ENCODE data around the gene LAMA3. TPM values are rescaled to one million over a fixed set of nuclear protein-coding genes. Genes with fewer than 3 reads are reported as not detected.

Gene LAMA3
- total and polyA plus RNA-seq, 2 donors (not counting 3 experiments of a cell fraction or from before 2014, with no cell fraction given) = 2.6 to 12.3 TPM

DNA sequence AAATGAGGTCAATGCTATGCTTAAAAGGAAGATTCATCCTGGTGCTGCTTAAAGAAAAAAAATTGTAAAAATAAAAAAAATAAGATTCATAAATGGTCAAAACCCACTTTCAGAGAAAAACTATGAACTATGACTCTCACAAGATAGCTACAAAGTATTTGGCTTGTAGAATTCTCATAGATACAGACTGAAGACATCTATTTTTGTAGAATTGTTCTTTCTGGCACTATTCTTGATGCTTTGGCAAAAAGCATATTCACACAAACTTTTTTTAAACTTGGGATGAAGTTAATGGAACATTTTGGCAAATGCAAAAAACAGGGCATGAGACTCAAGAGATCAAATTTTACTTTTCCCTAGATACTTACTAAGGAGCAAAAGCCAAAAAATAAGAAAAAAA lies 14.0 kb upstream of the LAMA3 start:
- ChIA-PET CTCF (interaction anchor here (0.7 to 2.1 kb wide), 4 partner anchors 10 to 53 kb away, joined by 3 to 10 read pairs (median 3); no protein-coding TSS in a partner anchor), POLR2A (no interaction called here)
- Histone ChIP-seq H2AFZ (ENCODE audit: low read depth, low read length) (no peak overlapping the region), H3K4me3 (replicated peaks in 1 of 3; ENCODE audit: insufficient read depth in 1 of 3, low read depth in 1 of 3, low read length in 3 of 3) (no peak overlapping the region), H4K20me1 (replicated peaks; ENCODE audit: control insufficient read depth, extremely low read depth, insufficient read depth, low read length) (no peaks in the 10 kb centered on the region), H3K4me1 (ENCODE audit: control insufficient read depth, extremely low read depth, insufficient read depth, low read length) (no peaks in the 10 kb centered on the region), H3K27ac (ENCODE audit: insufficient read depth, low read depth, low read length) (no peak overlapping the region), H3K9ac (replicated peaks; ENCODE audit: extremely low read depth, insufficient read depth, low read length) (no peak overlapping the region), H3K9me1 (replicated peaks; ENCODE audit: control insufficient read depth, extremely low read depth, insufficient read depth, low read length) (no peaks in the 10 kb centered on the region), H3K9me3 (replicated peaks; ENCODE audit: control insufficient read depth, insufficient read depth, low read length) (no peaks in the 10 kb centered on the region), H3K4me2 (ENCODE audit: insufficient read depth, low read length) (no peak overlapping the region), H3K27me3 (ENCODE audit: control insufficient read depth in 2 of 2, insufficient read depth in 2 of 2, low read length in 2 of 2) (peaks cover 17 to 23% of the 10 kb centered on the region in 2 experiments), H3K79me2 (ENCODE audit: control insufficient read depth, insufficient read depth, low read length) (no peaks in the 10 kb centered on the region), H3K36me3 (ENCODE audit: control insufficient read depth in 2 of 2, extremely low read depth in 1 of 2, insufficient read depth in 2 of 2, low read length in 2 of 2) (no peaks in the 10 kb centered on the region)
- DNase-seq (ENCODE audit: low read depth, low spot score) (no peak), FAIRE-seq (no peak)
- intact Hi-C loops (cut with micrococcal nuclease) (no loop called here), dilution Hi-C loops (cut with MboI; ENCODE audit: extremely low pct_ligation_motif_present, low sequenced_read_pairs) (no loop called here)
- no peak for TF ChIP-seq CTCF (IDR thresholded peaks at IDR 0.05; ENCODE audit: extremely low read depth in 1 of 2, insufficient read depth in 1 of 2, low read depth in 1 of 2, low read length in 2 of 2)
- TF ChIP-seq, protein P1, sequence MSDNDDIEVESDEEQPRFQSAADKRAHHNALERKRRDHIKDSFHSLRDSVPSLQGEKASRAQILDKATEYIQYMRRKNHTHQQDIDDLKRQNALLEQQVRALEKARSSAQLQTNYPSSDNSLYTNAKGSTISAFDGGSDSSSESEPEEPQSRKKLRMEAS (IDR thresholded peaks at IDR 0.05; ENCODE audit: insufficient read depth, insufficient read length) = no peak
- BruUV-seq (replicated peaks) = no TSS peak

DNA sequence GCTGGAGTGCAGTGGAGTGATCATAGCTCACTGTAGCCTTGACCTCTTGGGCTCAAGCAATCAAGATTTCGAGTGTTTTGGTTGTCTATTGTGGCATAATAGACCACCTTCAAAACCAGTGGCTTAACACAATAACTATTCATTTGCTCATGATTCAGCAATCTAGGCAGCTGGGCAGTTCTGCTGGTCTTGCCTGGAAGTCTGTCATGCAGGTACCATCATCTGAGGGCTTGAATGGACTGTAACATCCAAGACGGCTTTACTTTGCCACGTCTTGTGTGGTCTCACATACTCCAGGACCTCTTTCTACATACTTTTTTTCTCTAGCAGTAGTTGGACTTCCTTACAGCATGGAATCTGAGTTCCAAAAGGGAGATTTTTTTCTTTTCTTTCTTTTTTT lies 13.4 kb upstream of the LAMA3 start:
- ChIA-PET POLR2A (no interaction called here), CTCF (interaction anchor here (0.7 to 2.1 kb wide), 4 partner anchors 11 to 54 kb away, joined by 3 to 10 read pairs (median 3); no protein-coding TSS in a partner anchor)
- BruUV-seq (replicated peaks) = no TSS peak
- Histone ChIP-seq H3K79me2 (ENCODE audit: control insufficient read depth, insufficient read depth, low read length) (no peaks in the 10 kb centered on the region), H3K27ac (ENCODE audit: insufficient read depth, low read depth, low read length) (no peak overlapping the region), H3K27me3 (ENCODE audit: control insufficient read depth in 2 of 2, insufficient read depth in 2 of 2, low read length in 2 of 2) (peaks cover 17 to 22% of the 10 kb centered on the region in 2 experiments), H3K9me3 (replicated peaks; ENCODE audit: control insufficient read depth, insufficient read depth, low read length) (no peaks in the 10 kb centered on the region), H2AFZ (ENCODE audit: low read depth, low read length) (no peak overlapping the region), H4K20me1 (replicated peaks; ENCODE audit: control insufficient read depth, extremely low read depth, insufficient read depth, low read length) (no peaks in the 10 kb centered on the region), H3K4me2 (ENCODE audit: insufficient read depth, low read length) (no peak overlapping the region), H3K36me3 (ENCODE audit: control insufficient read depth in 2 of 2, extremely low read depth in 1 of 2, insufficient read depth in 2 of 2, low read length in 2 of 2) (no peaks in the 10 kb centered on the region), H3K4me3 (replicated peaks in 1 of 3; ENCODE audit: insufficient read depth in 1 of 3, low read depth in 1 of 3, low read length in 3 of 3) (no peak overlapping the region), H3K9ac (replicated peaks; ENCODE audit: extremely low read depth, insufficient read depth, low read length) (no peak overlapping the region), H3K4me1 (ENCODE audit: control insufficient read depth, extremely low read depth, insufficient read depth, low read length) (no peaks in the 10 kb centered on the region), H3K9me1 (replicated peaks; ENCODE audit: control insufficient read depth, extremely low read depth, insufficient read depth, low read length) (no peaks in the 10 kb centered on the region)
- DNase-seq (ENCODE audit: low read depth, low spot score) = no peak
- dilution Hi-C loops (cut with MboI; ENCODE audit: extremely low pct_ligation_motif_present, low sequenced_read_pairs) (no loop called here), intact Hi-C loops (cut with micrococcal nuclease) (no loop called here)
- no peak for FAIRE-seq
- no peak for TF ChIP-seq FOS (IDR thresholded peaks at IDR 0.05; ENCODE audit: borderline replicate concordance, insufficient read depth, low read length)
- no peak for TF ChIP-seq POLR2AphosphoS5 (IDR thresholded peaks at IDR 0.05; ENCODE audit: insufficient read depth, low read depth, low read length)
- TF ChIP-seq GATA2 (IDR thresholded peaks at IDR 0.05; ENCODE audit: insufficient read depth, insufficient read length, low read depth, low read length) = no peak
- no peak for TF ChIP-seq POLR2A (IDR thresholded peaks at IDR 0.05; ENCODE audit: low read depth, low read length)
- TF ChIP-seq MYC (IDR thresholded peaks at IDR 0.05; ENCODE audit: low read depth, low read length) = no peak
- TF ChIP-seq, protein P1 (IDR thresholded peaks at IDR 0.05; ENCODE audit: insufficient read depth, insufficient read length) = no peak
- TF ChIP-seq CTCF (IDR thresholded peaks at IDR 0.05; ENCODE audit: extremely low read depth in 1 of 2, insufficient read depth in 1 of 2, low read depth in 1 of 2, low read length in 2 of 2) = no peak
- TF ChIP-seq EZH2 (IDR thresholded peaks at IDR 0.05; ENCODE audit: borderline replicate concordance, low read depth, low read length, severe bottlenecking) = no peak
- no peak for TF ChIP-seq JUN (IDR thresholded peaks at IDR 0.05; ENCODE audit: borderline replicate concordance, insufficient read depth, insufficient read length, low read depth)

Data from endothelial cell of umbilical vein (primary cell).